ENCODE measurements around the gene SLC9A9. TPM values are rescaled to one million over a fixed set of nuclear protein-coding genes. Genes with fewer than 3 reads are reported as not detected.

SLC9A9 gene
- polyA plus RNA-seq, 1 experiment: 2.4 TPM

- ChIA-PET POLR2A (no interaction called here), CTCF (interaction anchor here (1.0 kb wide), 2 partner anchors 8 to 17 kb away, joined by 3 read pairs; no protein-coding TSS in a partner anchor)
- TF ChIP-seq CTCF (IDR thresholded peaks at IDR 0.05; ENCODE audit: insufficient read depth, low read depth, low read length): no peak
- H3K36me3 ChIP-seq (ENCODE audit: control insufficient read depth, insufficient read depth, low read length): no peaks in the 10 kb centered on the region
- H3K27me3 ChIP-seq (ENCODE audit: control insufficient read depth, insufficient read depth, low read length): no peaks in the 10 kb centered on the region
- no peak for DNase-seq (ENCODE audit: low read depth)
- no peak overlapping the region for H3K4me3 ChIP-seq (ENCODE audit: low read depth, low read length)
Measured at GRCh38 chr3:143237077-143237627, 611.1 kb downstream of the SLC9A9 start.

GRCh38 chr3:143236226-143236964 lies 611.9 kb downstream of the SLC9A9 start:
- CTCF ChIA-PET: interaction anchor here (1.0 kb wide), 2 partner anchors 9 to 18 kb away, joined by 3 read pairs; no protein-coding TSS in a partner anchor
- no peaks in the 10 kb centered on the region for H3K27me3 ChIP-seq (ENCODE audit: control insufficient read depth, insufficient read depth, low read length)
- POLR2A ChIA-PET: no interaction called here
- H3K4me3 ChIP-seq (ENCODE audit: low read depth, low read length): no peak overlapping the region
- TF ChIP-seq CTCF (IDR thresholded peaks at IDR 0.05; ENCODE audit: insufficient read depth, low read depth, low read length): no peak
- no peak for DNase-seq (ENCODE audit: low read depth)
- H3K36me3 ChIP-seq (ENCODE audit: control insufficient read depth, insufficient read depth, low read length): no peaks in the 10 kb centered on the region

- H3K36me3 ChIP-seq (ENCODE audit: control insufficient read depth, insufficient read depth, low read length): no peaks in the 10 kb centered on the region
- POLR2A ChIA-PET: no interaction called here
- no peak for TF ChIP-seq CTCF (IDR thresholded peaks at IDR 0.05; ENCODE audit: insufficient read depth, low read depth, low read length)
- H3K27me3 ChIP-seq (ENCODE audit: control insufficient read depth, insufficient read depth, low read length): no peaks in the 10 kb centered on the region
- H3K4me3 ChIP-seq (ENCODE audit: low read depth, low read length): no peak overlapping the region
- CTCF ChIA-PET: interaction anchor here (1.0 kb wide), 1 partner anchor 10 kb away, joined by 3 read pairs; no protein-coding TSS in a partner anchor
- DNase-seq (ENCODE audit: low read depth): no peak
Measured at GRCh38 chr3:143235614-143236204, 612.6 kb downstream of the SLC9A9 start.

GRCh38 chr3:143234526-143234925 lies 613.7 kb downstream of the SLC9A9 start:
- peak; percentile 21 for DNase-seq (ENCODE audit: low read depth)
- Histone ChIP-seq H3K36me3 (ENCODE audit: control insufficient read depth, insufficient read depth, low read length) (no peaks in the 10 kb centered on the region), H3K27me3 (ENCODE audit: control insufficient read depth, insufficient read depth, low read length) (no peaks in the 10 kb centered on the region), H3K4me3 (ENCODE audit: low read depth, low read length) (no peak overlapping the region)
- ChIA-PET CTCF (no interaction called here), POLR2A (no interaction called here)
- no peak for TF ChIP-seq CTCF (IDR thresholded peaks at IDR 0.05; ENCODE audit: insufficient read depth, low read depth, low read length)

- POLR2A ChIA-PET: no interaction called here
- no peak for TF ChIP-seq CTCF (IDR thresholded peaks at IDR 0.05; ENCODE audit: insufficient read depth, low read depth, low read length)
- CTCF ChIA-PET: no interaction called here
- DNase-seq (ENCODE audit: low read depth): no peak
- H3K4me3 ChIP-seq (ENCODE audit: low read depth, low read length): no peak overlapping the region
- H3K36me3 ChIP-seq (ENCODE audit: control insufficient read depth, insufficient read depth, low read length): no peaks in the 10 kb centered on the region
- H3K27me3 ChIP-seq (ENCODE audit: control insufficient read depth, insufficient read depth, low read length): no peaks in the 10 kb centered on the region
Measured at GRCh38 chr3:143232981-143233380, 615.3 kb downstream of the SLC9A9 start.
